ENCODE data around the gene MPDZ.

The MPDZ gene

DNA sequence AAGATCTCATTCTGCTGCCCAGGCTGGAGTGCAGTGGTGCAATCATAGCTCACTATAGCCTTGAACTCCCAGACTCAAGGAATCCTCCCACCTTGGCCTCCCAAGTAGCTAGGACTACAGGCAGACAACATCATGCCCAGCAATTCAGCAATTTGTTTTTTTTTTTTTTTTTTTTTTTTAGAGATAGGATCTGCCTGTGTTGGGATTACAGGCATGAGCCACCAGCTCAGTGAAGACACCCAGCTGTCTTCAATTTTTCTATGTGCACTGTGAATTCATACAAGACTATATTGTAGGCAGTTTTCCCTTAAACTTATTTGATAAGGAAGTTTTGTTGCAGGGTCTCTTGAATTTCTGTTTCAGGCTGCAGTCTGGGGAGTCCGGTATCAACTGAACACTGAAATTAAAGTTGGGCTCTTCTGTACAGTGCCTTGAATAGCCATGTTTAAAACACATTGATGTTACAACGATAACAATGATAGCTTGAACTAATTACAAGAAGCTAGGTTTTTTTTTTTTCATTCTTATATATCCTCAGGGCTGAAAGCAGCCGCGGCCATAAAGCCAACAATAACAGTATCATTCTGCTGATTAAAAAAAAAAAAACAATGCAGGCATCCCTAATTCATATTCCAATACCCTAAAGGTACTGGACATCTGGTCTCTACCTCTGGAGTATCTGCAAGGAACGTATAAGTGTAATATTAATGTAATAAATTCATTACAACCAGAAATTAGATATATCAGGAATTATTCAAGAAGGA lies 63.5 kb downstream of the MPDZ start:
- DNase-seq (ENCODE audit: low spot score): no peak
- TF ChIP-seq, protein P1, sequence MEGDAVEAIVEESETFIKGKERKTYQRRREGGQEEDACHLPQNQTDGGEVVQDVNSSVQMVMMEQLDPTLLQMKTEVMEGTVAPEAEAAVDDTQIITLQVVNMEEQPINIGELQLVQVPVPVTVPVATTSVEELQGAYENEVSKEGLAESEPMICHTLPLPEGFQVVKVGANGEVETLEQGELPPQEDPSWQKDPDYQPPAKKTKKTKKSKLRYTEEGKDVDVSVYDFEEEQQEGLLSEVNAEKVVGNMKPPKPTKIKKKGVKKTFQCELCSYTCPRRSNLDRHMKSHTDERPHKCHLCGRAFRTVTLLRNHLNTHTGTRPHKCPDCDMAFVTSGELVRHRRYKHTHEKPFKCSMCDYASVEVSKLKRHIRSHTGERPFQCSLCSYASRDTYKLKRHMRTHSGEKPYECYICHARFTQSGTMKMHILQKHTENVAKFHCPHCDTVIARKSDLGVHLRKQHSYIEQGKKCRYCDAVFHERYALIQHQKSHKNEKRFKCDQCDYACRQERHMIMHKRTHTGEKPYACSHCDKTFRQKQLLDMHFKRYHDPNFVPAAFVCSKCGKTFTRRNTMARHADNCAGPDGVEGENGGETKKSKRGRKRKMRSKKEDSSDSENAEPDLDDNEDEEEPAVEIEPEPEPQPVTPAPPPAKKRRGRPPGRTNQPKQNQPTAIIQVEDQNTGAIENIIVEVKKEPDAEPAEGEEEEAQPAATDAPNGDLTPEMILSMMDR (IDR thresholded peaks at IDR 0.05; ENCODE audit: extremely low read depth, missing control alignments): no peak

DNA sequence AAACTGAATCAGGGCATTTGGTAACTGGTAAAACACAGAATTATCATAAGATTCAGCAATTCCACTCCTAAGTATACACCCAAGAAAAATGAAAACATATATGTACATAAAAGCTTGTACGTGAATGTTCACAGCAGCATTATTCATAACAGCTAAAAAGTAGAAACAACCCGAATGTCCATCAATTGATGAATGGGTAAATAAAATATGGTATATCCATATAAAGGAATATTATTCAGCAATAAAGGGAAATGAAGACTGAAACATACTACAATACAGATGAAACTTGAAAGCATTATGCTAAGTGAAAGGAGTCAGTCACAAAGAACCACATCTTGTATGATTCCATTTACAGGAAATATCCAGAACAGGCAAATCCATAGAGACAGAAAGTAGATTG lies 65.5 kb downstream of the MPDZ start:
- no peak for DNase-seq (ENCODE audit: low spot score)
- TF ChIP-seq, protein P1 (IDR thresholded peaks at IDR 0.05; ENCODE audit: extremely low read depth, missing control alignments): no peak

DNA sequence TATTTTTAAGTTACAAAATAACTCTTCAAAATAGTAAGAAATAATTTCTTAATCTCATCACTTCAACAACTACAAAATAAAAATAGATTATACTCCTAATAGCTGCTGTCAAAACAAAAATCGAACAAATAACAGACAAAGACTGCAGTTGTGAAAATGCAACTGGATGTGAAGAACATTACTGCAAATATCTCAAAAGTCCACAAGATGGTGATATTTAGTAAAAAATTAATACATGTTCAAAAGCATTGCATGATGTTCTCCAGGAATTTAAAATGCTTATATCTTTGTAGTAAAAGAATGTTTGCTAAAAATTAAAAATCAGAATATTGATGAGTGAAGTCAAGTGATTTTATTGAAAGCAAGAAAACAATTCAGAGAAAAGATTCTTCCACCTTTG lies 66.2 kb downstream of the MPDZ start:
- DNase-seq (ENCODE audit: low spot score): no peak
- TF ChIP-seq, protein P1 (IDR thresholded peaks at IDR 0.05; ENCODE audit: extremely low read depth, missing control alignments): no peak

DNA sequence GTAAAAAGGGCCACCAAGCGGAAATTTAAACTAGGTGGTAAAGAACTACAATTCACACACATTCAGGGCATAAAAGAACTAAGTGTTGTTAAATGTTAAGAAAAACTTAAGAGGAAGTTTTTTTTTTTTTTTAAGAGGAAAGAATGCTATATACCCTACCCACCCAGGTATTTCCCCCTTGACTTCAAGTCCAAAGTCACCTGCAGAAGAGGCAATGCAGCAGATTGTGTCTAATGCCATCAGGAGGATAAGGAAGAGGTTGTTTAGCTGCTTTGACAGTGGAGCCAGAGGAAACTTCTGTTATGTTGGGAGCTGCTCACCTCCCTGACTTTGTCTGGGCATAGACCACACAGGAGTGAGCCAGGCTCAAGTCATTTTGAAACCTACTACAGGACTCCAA lies 69.2 kb downstream of the MPDZ start:
- TF ChIP-seq, protein P1 (IDR thresholded peaks at IDR 0.05; ENCODE audit: extremely low read depth, missing control alignments): no peak
- DNase-seq (ENCODE audit: low spot score): no peak

- DNase-seq (ENCODE audit: low spot score): no peak
- TF ChIP-seq, protein P1 (IDR thresholded peaks at IDR 0.05; ENCODE audit: extremely low read depth, missing control alignments): no peak
These were observed 70.0 kb downstream of the MPDZ start for GRCh38 chr9:13209498-13209897.

- no peak for DNase-seq (ENCODE audit: low spot score)
- TF ChIP-seq, protein P1 (IDR thresholded peaks at IDR 0.05; ENCODE audit: extremely low read depth, missing control alignments): no peak
These were observed 73.7 kb downstream of the MPDZ start for GRCh38 chr9:13205824-13206223.

- DNase-seq (ENCODE audit: low spot score): no peak
- TF ChIP-seq, protein P1 (IDR thresholded peaks at IDR 0.05; ENCODE audit: extremely low read depth, missing control alignments): no peak
These were observed 89.5 kb downstream of the MPDZ start for GRCh38 chr9:13190040-13190439.
